Measurements from ENCODE around the gene NEK4. TPM values are rescaled to one million over a fixed set of nuclear protein-coding genes. Genes with fewer than 3 reads are reported as not detected.

Gene NEK4
- total RNA-seq, 1 donor from 2014 or later: 11.4 TPM

DNA sequence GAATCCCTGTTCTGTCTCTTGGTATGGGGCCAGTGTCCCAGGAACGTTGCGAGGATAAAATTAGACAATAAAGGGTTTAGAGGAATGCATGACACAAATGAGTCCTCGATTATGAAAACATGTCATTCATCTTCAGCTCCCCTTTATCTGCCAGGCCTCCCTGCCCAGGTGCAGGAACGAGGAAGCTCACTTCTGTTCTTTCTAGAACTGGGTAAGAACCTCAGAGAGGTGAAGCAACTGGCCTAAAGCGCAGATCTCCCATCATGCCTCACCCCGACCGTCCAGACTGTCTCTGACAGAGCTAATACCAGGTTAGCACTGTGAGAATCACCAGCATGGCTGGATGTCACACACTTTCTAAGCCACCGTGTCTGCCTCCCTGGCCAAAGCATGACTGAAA lies 5.1 kb upstream of the NEK4 start:
- H3K4me1 ChIP-seq: no peaks in the 10 kb centered on the region
- H3K27ac ChIP-seq: no peak overlapping the region
- H3K4me3 ChIP-seq: no peak overlapping the region
- no peak for DNase-seq (ENCODE audit: low spot score in 2 of 2)
- intact Hi-C loops (cut with DNase I): no loop called here
- TF ChIP-seq, protein P1, sequence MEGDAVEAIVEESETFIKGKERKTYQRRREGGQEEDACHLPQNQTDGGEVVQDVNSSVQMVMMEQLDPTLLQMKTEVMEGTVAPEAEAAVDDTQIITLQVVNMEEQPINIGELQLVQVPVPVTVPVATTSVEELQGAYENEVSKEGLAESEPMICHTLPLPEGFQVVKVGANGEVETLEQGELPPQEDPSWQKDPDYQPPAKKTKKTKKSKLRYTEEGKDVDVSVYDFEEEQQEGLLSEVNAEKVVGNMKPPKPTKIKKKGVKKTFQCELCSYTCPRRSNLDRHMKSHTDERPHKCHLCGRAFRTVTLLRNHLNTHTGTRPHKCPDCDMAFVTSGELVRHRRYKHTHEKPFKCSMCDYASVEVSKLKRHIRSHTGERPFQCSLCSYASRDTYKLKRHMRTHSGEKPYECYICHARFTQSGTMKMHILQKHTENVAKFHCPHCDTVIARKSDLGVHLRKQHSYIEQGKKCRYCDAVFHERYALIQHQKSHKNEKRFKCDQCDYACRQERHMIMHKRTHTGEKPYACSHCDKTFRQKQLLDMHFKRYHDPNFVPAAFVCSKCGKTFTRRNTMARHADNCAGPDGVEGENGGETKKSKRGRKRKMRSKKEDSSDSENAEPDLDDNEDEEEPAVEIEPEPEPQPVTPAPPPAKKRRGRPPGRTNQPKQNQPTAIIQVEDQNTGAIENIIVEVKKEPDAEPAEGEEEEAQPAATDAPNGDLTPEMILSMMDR (IDR thresholded peaks at IDR 0.05): no peak
- H3K36me3 ChIP-seq: no peaks in the 10 kb centered on the region
- H3K27me3 ChIP-seq: no peaks in the 10 kb centered on the region
- no peaks in the 10 kb centered on the region for H3K9me3 ChIP-seq

DNA sequence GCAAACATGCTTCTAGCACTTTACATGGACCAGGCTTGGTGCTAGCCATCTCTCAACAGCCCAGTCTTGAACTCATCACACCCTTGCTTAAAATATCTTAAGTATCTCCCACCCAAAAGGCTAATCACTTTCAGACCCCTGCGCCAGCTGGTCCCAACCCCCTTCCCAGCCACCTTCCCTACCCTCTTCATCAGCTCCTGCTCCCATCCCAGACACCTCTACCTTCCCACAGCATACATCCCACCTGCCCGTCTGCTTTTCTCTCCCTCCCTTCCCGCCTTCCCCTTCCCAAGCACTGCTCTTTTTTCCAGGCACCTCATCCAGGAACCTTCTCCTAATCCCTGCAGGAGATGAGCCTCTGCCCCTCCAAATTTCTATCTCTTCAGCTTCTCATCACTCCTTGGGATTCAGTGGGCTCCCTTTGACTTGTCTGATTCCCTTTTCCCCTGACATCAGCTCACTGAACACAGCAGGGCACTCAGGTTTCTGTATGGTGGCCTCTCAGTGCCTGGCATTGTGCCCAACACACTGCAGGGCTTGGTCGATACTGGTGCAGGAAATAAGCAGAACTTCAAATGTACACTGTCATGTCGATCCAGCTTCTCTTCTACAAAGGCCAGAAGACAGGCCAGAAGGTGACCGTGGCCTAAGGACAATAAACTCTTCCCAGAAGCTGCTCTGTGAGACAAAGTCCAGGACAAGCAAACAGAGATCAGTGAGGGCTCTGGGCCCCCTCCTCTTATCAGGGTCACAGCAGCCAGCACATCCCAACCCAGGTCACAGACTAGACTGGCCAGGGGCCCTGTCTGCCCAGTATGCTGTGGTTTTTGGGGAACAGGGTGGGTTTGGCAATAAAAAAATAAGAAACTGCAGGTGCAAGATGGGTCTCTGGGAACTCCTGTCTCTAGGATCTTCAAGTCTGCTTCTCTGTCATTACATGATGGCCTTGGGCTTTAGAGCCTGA lies 4.4 kb upstream of the NEK4 start:
- Histone ChIP-seq H3K36me3 (no peaks in the 10 kb centered on the region), H3K4me1 (no peaks in the 10 kb centered on the region), H3K27ac (no peak overlapping the region), H3K9me3 (no peaks in the 10 kb centered on the region), H3K27me3 (no peaks in the 10 kb centered on the region), H3K4me3 (no peak overlapping the region)
- TF ChIP-seq, protein P1 (IDR thresholded peaks at IDR 0.05): no peak
- peak in 1 of 2 donors; percentile 60 for DNase-seq (ENCODE audit: low spot score in 2 of 2)
- intact Hi-C loops (cut with DNase I): loop anchor here (5.0 kb wide), 1 partner anchor 57 kb away; the partner anchor contains the start of gene ITIH4

DNA sequence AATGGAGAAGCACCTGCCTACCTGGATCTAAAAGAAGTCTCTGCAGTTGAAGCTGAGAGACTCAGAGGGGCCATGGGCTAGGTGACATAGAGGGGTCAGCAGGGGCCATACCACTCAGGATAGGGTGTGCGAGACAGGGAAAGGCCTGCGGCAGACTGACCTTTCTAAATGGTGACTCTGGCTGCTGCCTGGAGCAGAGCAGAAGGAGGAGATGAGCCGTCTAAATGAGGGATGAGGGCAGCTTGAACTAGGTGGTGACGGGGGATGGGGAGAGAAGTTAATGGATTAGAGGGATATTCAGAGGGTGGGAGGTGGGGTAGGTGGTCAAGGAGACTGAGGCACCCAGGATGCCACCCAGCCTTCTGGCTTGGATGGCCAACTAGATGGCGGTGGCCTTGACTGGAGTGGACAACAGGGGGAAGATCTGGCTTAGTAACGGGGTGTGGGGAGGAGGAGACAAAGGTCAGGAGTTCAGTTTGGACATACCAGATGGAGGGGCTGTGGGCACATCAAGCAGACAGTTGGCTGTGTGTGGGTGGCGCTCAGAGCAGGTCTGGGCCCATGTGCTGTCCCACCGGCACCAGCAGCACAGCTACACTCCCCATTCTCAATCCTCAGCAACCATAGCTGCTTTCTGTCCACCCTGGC lies 3.5 kb upstream of the NEK4 start:
- intact Hi-C loops (cut with DNase I): loop anchor here (5.0 kb wide), 1 partner anchor 58 kb away; the partner anchor contains the start of gene ITIH4
- Histone ChIP-seq H3K4me3 (no peak overlapping the region), H3K4me1 (peaks cover 6 to 7% of the 10 kb centered on the region in 2 donors), H3K9me3 (no peaks in the 10 kb centered on the region), H3K27ac (no peak overlapping the region), H3K27me3 (no peaks in the 10 kb centered on the region), H3K36me3 (no peaks in the 10 kb centered on the region)
- TF ChIP-seq, protein P1 (IDR thresholded peaks at IDR 0.05): no peak
- no peak for DNase-seq (ENCODE audit: low spot score in 2 of 2)

DNA sequence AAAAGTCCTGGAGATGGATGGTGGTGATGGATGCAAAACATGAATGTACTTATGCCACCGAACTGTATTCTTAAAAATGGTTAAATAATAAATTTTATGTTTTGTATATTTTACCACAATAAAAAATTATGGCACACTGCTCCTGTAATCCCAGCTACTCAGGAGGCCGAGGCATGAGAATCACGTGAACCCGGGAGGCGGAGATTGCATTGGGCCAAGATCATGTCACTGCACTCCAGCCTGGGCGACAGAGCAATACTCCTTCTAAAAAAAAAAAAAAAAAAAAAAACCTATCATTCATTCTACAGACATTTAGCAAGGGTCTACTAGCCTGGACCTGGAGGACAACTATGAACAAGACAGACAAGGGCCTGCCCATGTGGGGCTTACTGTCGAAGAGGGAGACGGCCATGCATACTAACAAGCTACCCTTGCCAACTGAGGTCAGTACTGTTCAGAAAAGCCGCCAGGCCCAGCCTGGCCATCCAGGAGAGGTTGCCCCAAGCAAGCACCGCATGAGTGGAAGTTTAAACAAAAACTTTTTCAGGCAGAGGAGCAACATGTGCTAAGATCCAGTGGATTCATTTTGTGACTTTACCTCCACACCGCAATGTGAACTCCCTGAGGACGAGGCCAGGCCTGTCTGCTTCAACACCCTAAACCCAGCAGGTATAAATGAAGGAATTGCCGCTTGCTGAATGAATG lies 2.8 kb upstream of the NEK4 start:
- H3K4me3 ChIP-seq: no peak overlapping the region
- H3K9me3 ChIP-seq: no peaks in the 10 kb centered on the region
- H3K27ac ChIP-seq: no peak overlapping the region
- H3K27me3 ChIP-seq: no peaks in the 10 kb centered on the region
- intact Hi-C loops (cut with DNase I): loop anchor here (5.0 kb wide), 1 partner anchor 59 kb away; the partner anchor contains the start of gene ITIH4
- peaks cover 7 to 8% of the 10 kb centered on the region in 2 donors for H3K4me1 ChIP-seq
- no peaks in the 10 kb centered on the region for H3K36me3 ChIP-seq
- no peak for DNase-seq (ENCODE audit: low spot score in 2 of 2)
- TF ChIP-seq, protein P1 (IDR thresholded peaks at IDR 0.05): no peak

DNA sequence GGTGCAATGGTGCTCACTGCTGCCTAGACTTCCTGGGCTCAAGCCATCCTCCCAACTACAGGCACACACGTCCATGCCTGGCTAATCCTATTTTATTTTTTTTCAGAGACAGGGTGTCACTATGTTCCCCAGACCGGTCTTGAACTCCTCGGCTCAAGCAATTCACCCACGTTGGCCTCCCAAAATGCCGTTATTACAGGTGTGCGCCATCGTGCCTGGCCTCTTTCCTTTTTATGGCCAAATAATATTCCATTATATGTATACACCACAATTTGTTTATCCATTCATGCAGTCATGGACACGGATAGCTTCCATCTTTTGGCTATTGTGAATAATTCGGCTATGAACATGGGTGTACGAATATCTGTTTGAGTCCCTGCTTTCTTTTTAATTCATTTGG lies 962 bp upstream of the NEK4 start:
- H3K4me3 ChIP-seq: peak overlapping the region in 1 of 2 donors; percentile 92
- no peak for DNase-seq (ENCODE audit: low spot score in 2 of 2)
- peaks cover 0 to 8% of the 10 kb centered on the region in 2 donors for H3K36me3 ChIP-seq
- H3K9me3 ChIP-seq: no peaks in the 10 kb centered on the region
- intact Hi-C loops (cut with DNase I): loop anchor here (2.0 to 5.0 kb wide), 2 partner anchors 61 to 125 kb away; partner anchors contain the start of genes ITIH4 and STIMATE
- no peaks in the 10 kb centered on the region for H3K27me3 ChIP-seq
- peaks cover 7 to 8% of the 10 kb centered on the region in 2 donors for H3K4me1 ChIP-seq
- H3K27ac ChIP-seq: peak overlapping the region; percentile 53 to 63
- TF ChIP-seq, protein P1 (IDR thresholded peaks at IDR 0.05): no peak

All from ascending aorta (tissue), 2 donors.